NCI-H187 (cell line): ENCODE measurements around the gene MYPN.
"Not testable (repeated sequence)": the region's sequence is repeated elsewhere in the genome, so short reads cannot be mapped to it uniquely, and the experiment has no call there.

ENCODE experiments used
- DNase-seq, 2 experiments: peaks; one replicate each; lab custom pipeline; 2025; lab: John Stamatoyannopoulos, UW

The MYPN gene

DNA sequence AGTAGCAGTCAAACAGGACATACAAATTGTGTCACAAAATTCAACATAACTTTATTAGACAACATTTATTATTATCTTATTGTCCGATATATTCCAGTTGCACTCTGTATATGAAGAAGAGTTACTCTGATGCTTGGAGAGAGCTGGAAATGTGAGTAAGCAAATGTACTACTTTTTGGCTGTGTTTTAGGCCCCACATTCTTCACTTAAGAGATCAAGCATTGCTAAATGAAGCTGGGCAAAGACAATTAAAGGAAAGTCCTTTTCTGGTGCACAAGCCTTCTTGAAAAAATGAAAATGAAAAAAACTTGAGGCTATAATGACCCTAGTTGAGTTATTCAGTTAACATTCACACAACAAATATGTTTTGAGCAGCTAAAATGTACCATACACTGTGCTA, 26.1 kb downstream of the MYPN start:
- DNase-seq = no peak

DNA sequence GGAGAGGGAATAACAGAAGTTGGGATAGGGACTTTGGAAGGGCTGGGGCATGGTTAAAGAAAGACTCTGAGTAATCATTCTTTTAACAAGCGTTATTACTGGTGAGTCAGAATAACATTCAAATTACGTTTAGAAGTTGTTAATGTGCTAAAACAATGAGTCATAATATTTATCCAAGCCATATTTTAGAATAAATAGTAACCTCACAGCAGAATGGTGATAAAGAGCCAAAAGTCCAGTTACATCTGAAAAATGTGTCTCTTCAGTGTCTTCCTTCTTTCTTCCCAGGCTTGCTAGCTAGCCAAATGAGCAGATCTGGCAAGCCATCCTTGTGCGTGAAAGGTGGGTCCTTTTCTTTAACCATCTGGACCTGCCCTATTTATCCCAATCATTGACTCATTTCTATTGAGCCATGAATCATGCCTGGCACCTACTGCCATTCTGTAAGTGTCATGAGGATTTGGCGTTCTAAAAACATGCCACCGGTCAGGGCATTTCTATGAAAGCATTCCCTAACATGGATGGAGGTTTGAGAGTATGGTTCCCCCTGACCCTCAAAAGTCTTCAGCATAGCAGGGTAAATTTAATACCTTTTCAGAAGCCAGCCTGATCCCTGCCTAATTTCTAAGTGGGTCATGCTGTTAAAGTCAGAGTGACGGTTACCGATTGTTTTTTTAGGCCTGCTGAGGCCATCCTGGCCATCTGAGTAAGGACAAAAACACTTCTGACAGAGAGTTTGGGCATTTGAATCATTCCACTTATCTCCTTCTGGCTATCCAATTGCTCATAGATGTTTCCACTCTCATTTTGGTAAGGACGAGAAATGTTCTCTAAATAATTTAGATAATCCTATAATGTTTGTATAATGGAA, 26.9 kb downstream of the MYPN start:
- DNase-seq = no peak

DNA sequence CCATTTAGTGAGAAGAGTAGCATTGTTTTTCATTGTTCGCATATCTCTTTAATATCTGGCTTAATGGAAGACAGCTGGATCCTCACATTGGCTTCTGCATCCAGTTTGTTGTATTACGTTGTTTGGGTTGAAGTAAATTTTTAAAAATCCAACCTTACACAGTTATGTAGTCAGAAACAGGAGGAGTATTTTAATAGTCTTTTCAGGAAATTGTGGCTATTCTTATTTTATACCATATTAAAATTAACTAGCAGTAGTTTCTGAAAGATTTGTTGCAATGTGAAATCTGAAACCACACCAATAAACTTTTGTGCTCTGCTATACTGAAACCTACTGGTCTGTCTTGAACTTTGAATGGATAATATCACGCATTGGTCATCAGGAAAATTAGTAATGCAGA, 27.9 kb downstream of the MYPN start:
- no peak for DNase-seq

- DNase-seq = no peak
Measured at GRCh38 chr10:68138526-68138925, 29.2 kb downstream of the MYPN start.

DNA sequence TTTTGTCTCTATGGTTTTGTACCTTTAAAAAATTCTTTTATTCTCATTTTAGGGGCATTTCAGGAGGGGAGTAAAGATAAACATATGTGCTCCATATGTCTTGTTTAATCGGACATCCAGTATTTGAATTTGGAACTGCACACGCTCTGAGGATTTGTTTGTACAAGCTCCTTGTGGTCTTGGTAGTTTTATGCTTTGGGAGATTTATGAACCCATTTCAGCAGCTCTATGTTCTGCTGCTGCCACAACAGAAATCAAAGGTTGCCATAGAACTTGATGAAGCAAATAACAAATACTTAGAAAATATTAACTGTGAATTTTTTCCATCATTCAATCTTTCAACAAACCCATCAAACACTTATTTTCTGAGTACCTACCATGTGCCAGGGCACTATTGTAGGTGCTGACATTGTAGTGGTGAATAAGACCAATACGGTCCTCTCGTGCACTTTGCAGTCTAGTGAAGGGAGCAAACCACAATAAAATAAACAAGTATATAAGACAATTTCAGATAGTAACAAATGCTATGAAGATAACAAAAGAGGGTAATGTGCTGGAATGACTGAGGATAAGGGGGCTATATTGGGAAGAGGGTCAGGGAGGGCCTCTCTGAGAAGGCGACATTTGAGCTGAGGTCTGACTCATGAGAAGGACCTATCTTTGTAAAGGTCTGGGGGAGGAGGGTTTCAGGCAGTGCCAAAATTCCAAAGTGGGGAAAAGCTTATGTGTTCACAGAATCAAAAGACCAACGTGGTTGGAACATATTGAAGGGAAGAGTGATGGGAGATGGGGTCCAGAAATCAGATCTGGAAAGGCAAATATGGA, 30.4 kb downstream of the MYPN start:
- DNase-seq = no peak

GRCh38 chr10:68142761-68143160, 33.5 kb downstream of the MYPN start:
- DNase-seq = no peak

GRCh38 chr10:68144709-68145108, 35.4 kb downstream of the MYPN start:
- no peak for DNase-seq

- no peak for DNase-seq
Measured at GRCh38 chr10:68145705-68146104, 36.4 kb downstream of the MYPN start.

DNA sequence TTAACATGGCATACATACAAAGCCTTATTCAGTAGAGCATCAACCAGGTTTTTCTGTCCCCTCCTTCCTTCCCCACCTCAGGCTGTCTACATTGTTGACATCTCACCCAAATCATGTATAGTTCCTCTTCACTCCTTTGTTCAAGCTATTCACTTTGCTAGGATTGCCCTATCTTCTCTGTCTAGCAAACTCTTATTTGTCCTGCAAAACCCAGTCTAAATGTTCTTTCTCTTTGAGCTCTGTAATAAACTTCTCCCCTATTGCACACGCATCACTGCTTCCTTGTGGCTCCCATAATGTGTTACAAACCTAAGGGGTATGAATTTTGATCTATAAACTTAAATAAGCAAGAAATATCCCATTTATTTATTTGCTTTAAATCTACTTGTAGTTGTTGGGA, 36.8 kb downstream of the MYPN start:
- DNase-seq = no peak

DNA sequence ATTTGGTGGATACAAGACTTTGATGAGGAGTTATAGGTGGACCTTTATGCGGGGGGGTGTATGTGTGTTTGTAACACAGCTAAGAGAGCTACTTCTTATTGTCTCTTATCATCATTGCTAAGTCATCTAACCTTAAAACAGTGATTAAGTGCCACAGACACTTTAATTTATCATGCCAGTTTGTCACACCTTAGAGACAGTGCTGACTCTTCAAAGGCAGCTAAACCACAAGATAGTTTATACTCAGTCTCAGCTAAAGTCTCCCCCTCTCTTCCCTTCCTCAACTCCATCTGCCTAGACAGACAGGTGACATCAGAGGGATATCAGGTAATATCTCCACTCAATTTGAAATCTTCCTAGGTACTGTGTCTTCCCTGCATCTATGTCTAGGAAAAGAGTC, 42.2 kb downstream of the MYPN start:
- DNase-seq = no peak

GRCh38 chr10:68153473-68154210, 44.4 kb downstream of the MYPN start:
- DNase-seq = no peak

- DNase-seq = no peak
Measured at GRCh38 chr10:68154211-68154497, 44.9 kb downstream of the MYPN start.

GRCh38 chr10:68155615-68156210, 46.4 kb downstream of the MYPN start:
- DNase-seq = no peak

- DNase-seq = peak in 1 of 2 experiments; percentile 2
Measured at GRCh38 chr10:68156373-68157185, 47.3 kb downstream of the MYPN start.

DNA sequence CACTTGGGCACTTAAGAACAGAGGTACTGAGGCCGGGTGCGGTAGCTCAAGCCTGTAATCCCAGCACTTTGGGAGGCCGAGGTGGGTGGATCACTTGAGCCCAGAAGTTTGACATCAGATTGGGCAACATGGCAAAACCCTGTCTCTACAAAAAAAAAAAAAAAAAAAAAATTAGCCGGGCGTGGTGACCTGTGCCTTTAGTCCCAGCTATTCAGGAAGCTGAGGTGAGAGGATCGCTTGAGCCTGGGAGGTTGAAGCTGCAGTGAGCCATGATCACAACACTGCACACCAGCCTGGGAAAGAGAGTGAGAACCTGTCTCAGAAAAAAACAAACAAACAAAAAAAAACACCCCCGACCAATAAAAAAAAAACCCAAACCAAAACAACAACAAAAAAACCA, 48.2 kb downstream of the MYPN start:
- not testable (repeated sequence) for DNase-seq

- DNase-seq = no peak
Measured at GRCh38 chr10:68158031-68158430, 48.7 kb downstream of the MYPN start.

DNA sequence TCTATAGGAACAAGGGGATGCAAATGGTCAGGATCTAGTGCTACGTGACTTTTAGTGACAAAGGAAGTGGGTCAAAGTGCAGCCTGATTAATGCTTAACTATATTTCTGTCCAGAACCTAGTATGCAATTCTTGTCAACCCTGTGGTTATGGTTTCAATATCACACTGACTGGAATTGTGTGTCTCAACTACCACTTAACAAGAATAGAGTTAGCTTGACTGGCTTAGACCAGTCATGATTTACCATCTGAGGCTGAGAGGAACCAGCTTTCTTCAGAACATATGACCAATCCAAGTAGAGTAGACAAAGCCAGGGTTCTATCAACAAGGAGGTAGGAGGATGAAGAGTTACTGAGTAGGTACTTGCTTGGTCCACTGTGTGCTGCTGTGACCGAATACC, 54.4 kb downstream of the MYPN start:
- DNase-seq = no peak

- DNase-seq = no peak
Measured at GRCh38 chr10:68165643-68166042, 56.4 kb downstream of the MYPN start.

DNA sequence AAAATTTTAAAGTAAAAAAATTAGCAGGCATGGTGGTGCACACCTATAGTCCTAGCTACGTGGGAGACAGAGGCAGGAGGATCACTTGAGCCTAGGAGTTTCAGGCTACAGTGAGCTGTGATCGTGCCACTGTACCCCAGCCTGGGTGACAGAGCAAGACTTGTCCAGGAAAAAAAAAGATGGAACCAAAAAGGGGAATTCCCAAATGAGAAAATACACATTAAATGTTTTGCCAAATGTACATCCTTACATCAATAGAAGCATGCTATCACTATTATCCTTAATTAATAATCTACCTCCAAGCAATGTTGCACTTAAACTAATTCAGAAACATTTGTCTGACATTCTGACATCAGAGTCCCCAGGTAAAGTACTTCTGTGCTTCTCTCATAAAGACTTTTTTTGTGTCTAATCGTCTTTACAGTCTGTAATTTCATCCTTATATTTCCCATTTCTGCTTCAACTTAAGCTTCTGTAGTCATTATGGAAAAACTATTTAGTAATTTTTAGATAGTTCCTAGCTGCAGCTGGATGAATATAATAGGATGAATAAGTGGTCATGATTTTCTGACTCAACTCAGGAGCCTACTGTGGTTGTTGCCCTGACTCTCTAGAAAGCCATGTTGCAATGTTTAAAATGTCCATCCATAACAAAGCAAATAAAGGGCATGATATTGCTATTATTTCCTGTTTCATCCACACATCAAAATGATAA, 57.7 kb downstream of the MYPN start:
- DNase-seq = no peak

DNA sequence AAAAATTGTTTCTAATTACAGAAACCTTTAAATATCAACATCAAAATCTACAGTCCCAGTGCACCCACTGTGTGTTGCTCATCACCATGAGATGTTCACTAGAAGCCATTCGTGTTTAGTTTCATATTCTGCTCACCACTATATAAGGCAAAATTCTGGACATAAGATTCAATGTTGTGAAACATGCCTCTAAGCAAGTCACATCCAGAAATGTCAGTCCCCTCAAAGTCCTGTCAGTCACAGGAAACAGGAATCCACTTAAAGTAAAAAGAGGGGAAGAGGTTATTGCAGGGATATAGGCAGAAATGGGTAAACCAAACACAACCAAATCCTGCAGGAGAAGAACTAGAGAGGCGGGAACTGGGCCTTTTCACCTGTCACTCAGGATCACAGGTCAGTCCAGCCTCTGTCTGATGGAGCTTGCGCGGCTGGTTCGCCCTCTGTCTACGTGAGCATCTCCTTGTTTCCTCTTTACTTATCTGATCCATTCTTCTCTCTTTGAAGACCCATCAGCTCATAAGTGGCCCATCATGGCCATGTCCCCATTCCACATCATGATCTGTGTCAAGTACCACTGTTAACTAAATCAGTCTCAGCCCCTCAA, 58.4 kb downstream of the MYPN start:
- no peak for DNase-seq
